HepG2 (cell line): ENCODE results near the gene EXOC1. TPM values are rescaled to one million over a fixed set of nuclear protein-coding genes. Genes with fewer than 3 reads are reported as not detected.

Experiments
- ATAC-seq: fragments of 200-7000 bp; cut with Tn5 transposase; 3 replicates; pipeline ENCODE4 v1.9.1; 2020; ENCODE audit warnings: mild to moderate bottlenecking, moderate library complexity
- BruUV-seq: library from RNA; stranded (reverse); fragments of 400-500 nt; replicated peaks from 2 replicates; lab custom pipeline; 2021; lab: Mats Ljungman, UMichigan
- CTCF ChIA-PET: fragments of 300-600 bp; formaldehyde crosslinking; extraction: SDS; loops from one replicate; lab custom pipeline; 2021; ENCODE audit warnings: low total read pairs, inconsistent platforms, low intra/inter-chr PET ratio; lab: Yijun Ruan, JAX
- POLR2A ChIA-PET: fragments of 350-600 bp; sonication (Branson Sonifier 250); formaldehyde crosslinking; loops from one replicate; lab custom pipeline; 2020; ENCODE audit warnings: antibody characterized with exemption, inconsistent platforms; lab: Yijun Ruan, JAX
- DNase-seq: peaks from one replicate; pipeline ENCODE4 v3.0.0-alpha.2; 2015; ENCODE audit warnings: low spot score
- FAIRE-seq: peaks from 3 replicates; lab custom pipeline; 2011; peaks lifted over from hg19 to GRCh38; lab: Jason Lieb, UNC
- H2AFZ ChIP-seq: one replicate; pipeline ENCODE4 v1.6.1; 2011; ENCODE audit warnings: low read length, inconsistent platforms
- H3K27ac ChIP-seq: fragments of 300-600 bp; 3 replicates; pipeline ENCODE4 v1.8.0; 2011; ENCODE audit warnings: mixed run types, mild to moderate bottlenecking, mixed read lengths, low read length, inconsistent platforms; ENCODE audit not compliant: insufficient read depth; ENCODE audit errors: extremely low read length
- H3K27me3 ChIP-seq, 2 experiments: fragments of 200-600 bp in 1 of 2; 2 replicates in 1 of 2; 3 replicates in 1 of 2; pipeline versions ENCODE4 v1.6.0 to v1.8.0; 2011; ENCODE audit warnings: low read length in 2 of 2, mild to moderate bottlenecking in 2 of 2, moderate library complexity in 2 of 2, inconsistent platforms in 1 of 2; ENCODE audit not compliant: insufficient read depth in 2 of 2, control insufficient read depth in 1 of 2
- H3K36me3 ChIP-seq, 2 experiments: fragments of 200-600 bp in 1 of 2; replicated peaks in 1 of 2; 2 replicates in 1 of 2; 3 replicates in 1 of 2; pipeline versions ENCODE4 v1.5.1 to v1.8.0; 2011; ENCODE audit warnings: low read length in 2 of 2, inconsistent platforms in 1 of 2; ENCODE audit not compliant: insufficient read depth in 2 of 2, control insufficient read depth in 1 of 2
- H3K4me1 ChIP-seq: 2 replicates; pipeline ENCODE4 v1.5.1; 2012; ENCODE audit warnings: low read length, inconsistent platforms; ENCODE audit not compliant: insufficient read depth
- H3K4me2 ChIP-seq: 2 replicates; pipeline ENCODE4 v1.6.0; 2011; ENCODE audit warnings: low read depth, low read length, inconsistent platforms
- H3K4me3 ChIP-seq, 3 experiments: fragments of 200-600 bp in 1 of 3; sonication (generic), shearing (Covaris generic) in 1 of 3; replicated peaks in 1 of 3; 2 replicates each; pipeline ENCODE4 v1.5.1; 2011 to 2016; ENCODE audit warnings: low read length in 3 of 3, inconsistent platforms in 2 of 3, low read depth in 2 of 3, mild to moderate bottlenecking in 2 of 3, control low read depth in 1 of 3, mixed read lengths in 1 of 3; ENCODE audit not compliant: insufficient read depth in 1 of 3
- H3K79me2 ChIP-seq: one replicate; pipeline ENCODE4 v1.6.1; 2011; ENCODE audit warnings: low read length, inconsistent platforms; ENCODE audit not compliant: insufficient read depth
- H3K9ac ChIP-seq: 2 replicates; pipeline ENCODE4 v1.6.0; 2011; ENCODE audit warnings: mild to moderate bottlenecking, low read depth, low read length, inconsistent platforms; ENCODE audit not compliant: insufficient read depth
- H3K9me3 ChIP-seq: 2 replicates; pipeline ENCODE4 v1.5.1; 2012; ENCODE audit warnings: mild to moderate bottlenecking, low read length
- H4K20me1 ChIP-seq: 2 replicates; pipeline ENCODE4 v1.6.0; 2011; ENCODE audit warnings: inconsistent platforms, mild to moderate bottlenecking, low read length, moderate library complexity; ENCODE audit not compliant: insufficient read depth
- ARHGAP35 ChIP-seq: sonication (generic); formaldehyde crosslinking; IDR thresholded peaks from 2 replicates; pipeline ENCODE4 v1.9.0; 2022; ENCODE audit warnings: mild to moderate bottlenecking, inconsistent platforms, moderate library complexity, missing genetic modification reagents, borderline replicate concordance
- MAFG ChIP-seq: sonication (generic); formaldehyde crosslinking; IDR thresholded peaks from 2 replicates; pipeline ENCODE4 v1.5.1; 2020; ENCODE audit warnings: mild to moderate bottlenecking, missing genetic modification reagents
- MTA1 ChIP-seq: sonication (generic); formaldehyde crosslinking; IDR thresholded peaks from 2 replicates; pipeline ENCODE4 v1.4.0; 2020; ENCODE audit warnings: missing genetic modification reagents, mild to moderate bottlenecking, borderline replicate concordance
- SOX13 ChIP-seq, 3 experiments: fragments of 450-650 bp in 1 of 3; sonication (generic) in 1 of 3; formaldehyde crosslinking in 1 of 3; IDR thresholded peaks in 2 of 3; conservative IDR thresholded peaks in 1 of 3; 2 replicates each; pipeline versions ENCODE4 v1.5.0 to v1.6.1; 2016 to 2020; ENCODE audit warnings: antibody characterized with exemption in 1 of 3, mild to moderate bottlenecking in 1 of 3, missing compliant biosample characterization in 1 of 3, missing genetic modification reagents in 1 of 3, moderate library complexity in 1 of 3
- SP140L ChIP-seq: sonication (generic); formaldehyde crosslinking; IDR thresholded peaks from 2 replicates; pipeline ENCODE4 v1.4.0; 2020; ENCODE audit warnings: missing genetic modification reagents, borderline replicate concordance
- TBL1XR1 ChIP-seq: fragments of 150-350 bp; IDR thresholded peaks from 2 replicates; pipeline ENCODE4 v1.6.1; 2014; ENCODE audit warnings: borderline replicate concordance, low read length; ENCODE audit not compliant: partially characterized antibody
- ZNF512B ChIP-seq: sonication (generic); formaldehyde crosslinking; IDR thresholded peaks from 2 replicates; pipeline ENCODE4 v1.5.1; 2020; ENCODE audit warnings: missing genetic modification reagents, mild to moderate bottlenecking, borderline replicate concordance
- ZNF530 ChIP-seq: sonication (generic); formaldehyde crosslinking; IDR thresholded peaks from 2 replicates; pipeline ENCODE4 v1.5.0; 2020; ENCODE audit warnings: low read depth, mild to moderate bottlenecking, missing genetic modification reagents
- ZNF569 ChIP-seq: sonication (generic); formaldehyde crosslinking; IDR thresholded peaks from 2 replicates; pipeline ENCODE4 v1.5.0; 2020; ENCODE audit warnings: mild to moderate bottlenecking, missing genetic modification reagents, moderate library complexity, borderline replicate concordance
- ZNF740 ChIP-seq: sonication (generic); formaldehyde crosslinking; IDR thresholded peaks from 2 replicates; pipeline ENCODE4 v1.4.0; 2020; ENCODE audit warnings: missing genetic modification reagents
- WGBS: methylation state at CpG from one replicate; pipeline ENCODE4 v1.1.6; 2017; ENCODE audit warnings: low lambda C conversion rate; 5-methylcytosine and 5-hydroxymethylcytosine counted together
- in situ Hi-C: cut with HindIII; loops from 2 replicates; pipeline ENCODE4 v1.10.0; 2017; ENCODE audit warnings: low pct_unique_long_range_greater_than_20kb; ENCODE audit not compliant: extremely low pct_ligation_motif_present
- intact Hi-C: fragments of 100-400 bp; cut with micrococcal nuclease; formaldehyde crosslinking; loops from one replicate; pipeline ENCODE4 v1.10.0; 2022; ENCODE audit not compliant: unreplicated experiment
- polyA plus RNA-seq, 8 experiments: library from polyadenylated mRNA; depleted of rRNA in 3 of 8; stranded (reverse) in 7 of 8; unstranded in 1 of 8; fragments of >200 nt; fragmentation: Illumina TruSeq in 4 of 8; extraction: Trizol in 4 of 8; gene quantifications; 2 replicates each; pipeline versions ENCODE4 v1.2.1 to v1.2.3, GENCODE V29; 2011 to 2016; ENCODE audit warnings: low read depth in 4 of 8, missing spikeins in 1 of 8, mixed read lengths in 1 of 8; ENCODE audit not compliant: insufficient read depth in 1 of 8
- total RNA-seq, 5 experiments: library from RNA; depleted of rRNA; stranded (reverse); fragments of >200 nt; fragmentation: Illumina TruSeq; extraction: Trizol; gene quantifications; 2 replicates each; pipeline ENCODE4 v1.2.3, GENCODE V29; 2016; ENCODE audit warnings: low read depth in 1 of 5
- TF ChIP-seq, protein P1 (sequence below): sonication (generic); formaldehyde crosslinking; IDR thresholded peaks from 2 replicates; pipeline ENCODE4 v1.4.0; 2020; ENCODE audit warnings: missing genetic modification reagents

EXOC1 gene
- total and polyA plus RNA-seq, 2 of the 13 experiments (the other 11 are each of a cell fraction or from before 2014, with no cell fraction given), result 9.1 to 18.4 TPM

GRCh38 chr4:55906323-55906722 is 52.9 kb downstream of the EXOC1 start:
- WGBS, result 79% methylated on average over 6 of the region's 6 CpGs
- no peak overlapping the region for H3K9ac ChIP-seq
- no TSS peak for BruUV-seq
- H2AFZ ChIP-seq, result no peak overlapping the region
- ChIA-PET CTCF (no interaction called here), POLR2A (no interaction called here)
- H3K27ac ChIP-seq, result no peak overlapping the region
- H3K4me1 ChIP-seq, result no peaks in the 10 kb centered on the region
- intact Hi-C loops, result no loop called here
- no peak overlapping the region for H3K4me3 ChIP-seq
- no peaks in the 10 kb centered on the region for H3K9me3 ChIP-seq
- H4K20me1 ChIP-seq, result no peaks in the 10 kb centered on the region
- no peaks in the 10 kb centered on the region for H3K27me3 ChIP-seq
- in situ Hi-C loops, result no loop called here
- no peak overlapping the region for H3K4me2 ChIP-seq
- H3K79me2 ChIP-seq, result no peaks in the 10 kb centered on the region
- TF ChIP-seq ZNF569 (CRISPR knock-in tag), result no peak
- no peak for TF ChIP-seq ZNF530 (CRISPR knock-in tag)
- no peak for TF ChIP-seq MTA1
- TF ChIP-seq, protein P1, sequence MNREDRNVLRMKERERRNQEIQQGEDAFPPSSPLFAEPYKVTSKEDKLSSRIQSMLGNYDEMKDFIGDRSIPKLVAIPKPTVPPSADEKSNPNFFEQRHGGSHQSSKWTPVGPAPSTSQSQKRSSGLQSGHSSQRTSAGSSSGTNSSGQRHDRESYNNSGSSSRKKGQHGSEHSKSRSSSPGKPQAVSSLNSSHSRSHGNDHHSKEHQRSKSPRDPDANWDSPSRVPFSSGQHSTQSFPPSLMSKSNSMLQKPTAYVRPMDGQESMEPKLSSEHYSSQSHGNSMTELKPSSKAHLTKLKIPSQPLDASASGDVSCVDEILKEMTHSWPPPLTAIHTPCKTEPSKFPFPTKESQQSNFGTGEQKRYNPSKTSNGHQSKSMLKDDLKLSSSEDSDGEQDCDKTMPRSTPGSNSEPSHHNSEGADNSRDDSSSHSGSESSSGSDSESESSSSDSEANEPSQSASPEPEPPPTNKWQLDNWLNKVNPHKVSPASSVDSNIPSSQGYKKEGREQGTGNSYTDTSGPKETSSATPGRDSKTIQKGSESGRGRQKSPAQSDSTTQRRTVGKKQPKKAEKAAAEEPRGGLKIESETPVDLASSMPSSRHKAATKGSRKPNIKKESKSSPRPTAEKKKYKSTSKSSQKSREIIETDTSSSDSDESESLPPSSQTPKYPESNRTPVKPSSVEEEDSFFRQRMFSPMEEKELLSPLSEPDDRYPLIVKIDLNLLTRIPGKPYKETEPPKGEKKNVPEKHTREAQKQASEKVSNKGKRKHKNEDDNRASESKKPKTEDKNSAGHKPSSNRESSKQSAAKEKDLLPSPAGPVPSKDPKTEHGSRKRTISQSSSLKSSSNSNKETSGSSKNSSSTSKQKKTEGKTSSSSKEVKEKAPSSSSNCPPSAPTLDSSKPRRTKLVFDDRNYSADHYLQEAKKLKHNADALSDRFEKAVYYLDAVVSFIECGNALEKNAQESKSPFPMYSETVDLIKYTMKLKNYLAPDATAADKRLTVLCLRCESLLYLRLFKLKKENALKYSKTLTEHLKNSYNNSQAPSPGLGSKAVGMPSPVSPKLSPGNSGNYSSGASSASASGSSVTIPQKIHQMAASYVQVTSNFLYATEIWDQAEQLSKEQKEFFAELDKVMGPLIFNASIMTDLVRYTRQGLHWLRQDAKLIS, result no peak
- no peak for TF ChIP-seq ARHGAP35 (CRISPR knock-in tag)
- TF ChIP-seq MAFG (CRISPR knock-in tag), result no peak
- TF ChIP-seq ZNF740, result no peak
- no peak for TF ChIP-seq SP140L (CRISPR knock-in tag)
- TF ChIP-seq SOX13 (IDR thresholded peaks at IDR 0.05), result no peak
- TF ChIP-seq SOX13 (CRISPR knock-in tag; conservative IDR thresholded peaks at IDR 0.05 in 1 of 2, IDR thresholded peaks at IDR 0.05 in 1 of 2), result no peak
- no peak for TF ChIP-seq TBL1XR1
- TF ChIP-seq ZNF512B (CRISPR knock-in tag), result no peak
- no peaks in the 10 kb centered on the region for H3K36me3 ChIP-seq
- ATAC-seq (no peak), DNase-seq (no peak), FAIRE-seq (no peak)
